ENCODE data around the gene ARPC4. TPM values are rescaled to one million over a fixed set of nuclear protein-coding genes. Genes with fewer than 3 reads are reported as not detected.

Gene ARPC4
- total RNA-seq, 2 donors from 2014 or later, result 33.6 to 57.1 TPM

- Histone ChIP-seq H3K9me3 (no peaks in the 10 kb centered on the region), H3K27me3 (no peaks in the 10 kb centered on the region), H3K27ac (no peak overlapping the region), H3K4me1 (peaks cover 6% of the 10 kb centered on the region), H3K4me3 (no peak overlapping the region), H3K36me3 (replicated peaks in 1 of 2; ENCODE audit: insufficient read depth in 1 of 2, low read depth in 2 of 2) (peaks cover 0 to 4% of the 10 kb centered on the region in 2 donors)
- no peak for ATAC-seq
- no peak for TF ChIP-seq CTCF (IDR thresholded peaks at IDR 0.05)
- TF ChIP-seq POLR2A (IDR thresholded peaks at IDR 0.05), result no peak
- DNase-seq, result no peak
- 89 to 95% methylated on average over 7 to 9 of the region's 9 CpGs for WGBS, 2 donors
- intact Hi-C loops (cut with DNase I), result no loop called here
These were observed 40.2 kb downstream of the ARPC4 start for GRCh38 chr3:9833078-9833477.

DNA sequence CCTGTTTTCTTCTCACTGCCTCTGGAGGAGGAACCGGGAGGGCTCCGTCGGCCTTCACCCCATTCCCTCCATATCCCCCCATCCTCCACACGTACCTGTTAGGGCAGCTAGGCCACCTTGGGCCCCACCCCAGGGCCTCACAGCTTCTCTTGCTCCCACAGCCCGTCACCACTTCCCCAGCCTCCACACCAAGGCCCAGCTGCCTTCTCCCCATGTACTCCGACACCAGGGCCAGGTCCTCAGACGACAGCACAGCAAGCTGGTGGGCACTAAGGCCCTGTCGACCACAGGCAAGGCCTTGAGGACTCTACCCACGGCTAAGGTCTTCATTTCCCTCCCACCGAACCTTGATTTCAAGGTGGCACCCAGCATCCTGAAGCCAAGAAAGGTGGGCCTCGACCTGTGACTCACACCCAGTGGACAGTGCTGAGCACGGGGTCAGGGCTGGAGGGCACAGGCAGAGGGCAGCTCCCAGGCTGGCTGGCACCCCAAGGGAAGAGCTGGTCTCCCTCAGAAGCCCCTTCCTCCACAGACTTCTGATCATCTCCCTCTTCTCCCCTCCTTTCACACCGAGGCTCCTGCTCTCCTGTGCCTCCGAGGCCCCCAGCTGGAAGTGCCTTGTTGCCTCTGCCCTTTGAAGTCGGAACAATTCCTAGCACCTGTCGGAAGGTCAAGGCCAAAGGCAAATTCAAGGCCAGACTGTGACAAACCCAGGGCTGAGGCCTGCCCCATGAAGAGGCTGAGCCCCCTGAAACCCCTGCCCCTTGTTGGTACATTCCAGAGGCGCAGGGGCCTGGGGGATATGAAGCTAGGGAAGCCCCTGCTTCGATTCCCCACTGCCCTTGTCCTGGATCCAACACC is 41.9 kb downstream of the ARPC4 start:
- H3K27ac ChIP-seq, result no peak overlapping the region
- no peak for TF ChIP-seq POLR2A (IDR thresholded peaks at IDR 0.05)
- no peak for TF ChIP-seq CTCF (IDR thresholded peaks at IDR 0.05)
- 71 to 75% methylated on average over 16 to 18 of the region's 18 CpGs for WGBS, 2 donors
- no peaks in the 10 kb centered on the region for H3K27me3 ChIP-seq
- H3K36me3 ChIP-seq (replicated peaks in 1 of 2; ENCODE audit: insufficient read depth in 1 of 2, low read depth in 2 of 2), result peaks cover 0 to 4% of the 10 kb centered on the region in 2 donors
- H3K4me3 ChIP-seq, result no peak overlapping the region
- ATAC-seq (no peak), DNase-seq (no peak)
- intact Hi-C loops (cut with DNase I), result no loop called here
- H3K4me1 ChIP-seq, result peaks cover 15% of the 10 kb centered on the region
- no peaks in the 10 kb centered on the region for H3K9me3 ChIP-seq

GRCh38 chr3:9837701-9838582 is 45.1 kb downstream of the ARPC4 start:
- Histone ChIP-seq H3K4me1 (peaks cover 22% of the 10 kb centered on the region), H3K27me3 (no peaks in the 10 kb centered on the region), H3K4me3 (no peak overlapping the region), H3K36me3 (replicated peaks in 1 of 2; ENCODE audit: insufficient read depth in 1 of 2, low read depth in 2 of 2) (peaks cover 0 to 5% of the 10 kb centered on the region in 2 donors), H3K27ac (peak overlapping the region; percentile 65 to 67 (median 66)), H3K9me3 (no peaks in the 10 kb centered on the region)
- intact Hi-C loops (cut with DNase I), result no loop called here
- peak; percentile 51 to 74 (median 68) for TF ChIP-seq POLR2A (IDR thresholded peaks at IDR 0.05)
- TF ChIP-seq CTCF (IDR thresholded peaks at IDR 0.05), result no peak
- 51 to 62% methylated on average over 12 of the region's 12 CpGs for WGBS, 2 donors
- ATAC-seq, result peak; percentile 92
- peak; percentile 66 to 87 (median 84) for DNase-seq

- Histone ChIP-seq H3K4me1 (peaks cover 27% of the 10 kb centered on the region), H3K27ac (peak overlapping the region; percentile 65 to 67 (median 66)), H3K9me3 (no peaks in the 10 kb centered on the region), H3K36me3 (replicated peaks in 1 of 2; ENCODE audit: insufficient read depth in 1 of 2, low read depth in 2 of 2) (peaks cover 0 to 5% of the 10 kb centered on the region in 2 donors), H3K4me3 (no peak overlapping the region), H3K27me3 (no peaks in the 10 kb centered on the region)
- TF ChIP-seq POLR2A (IDR thresholded peaks at IDR 0.05) (no peak), CTCF (IDR thresholded peaks at IDR 0.05) (no peak)
- ATAC-seq, result no peak
- WGBS, 2 donors, result 33 to 74% methylated on average over 1 to 4 of the region's 4 CpGs
- intact Hi-C loops (cut with DNase I), result no loop called here
- no peak for DNase-seq
These were observed 46.0 kb downstream of the ARPC4 start for GRCh38 chr3:9838856-9839255.
